ENCODE results near the gene NACA.
"Not testable (repeated sequence)": the region's sequence is repeated elsewhere in the genome, so short reads cannot be mapped to it uniquely, and the experiment has no call there.

GRCh38 chr12:56704522-56704921 is 20.6 kb downstream of the NACA start:
- not testable (repeated sequence) for TF ChIP-seq POLR2A, CTCF (IDR thresholded peaks at IDR 0.05)
